Fibroblast of pulmonary artery (primary cell): Measurements from ENCODE around the gene NOCT.

Experiments
- DNase-seq: peaks from one replicate; pipeline ENCODE4 v3.0.0-alpha.2; 2010; ENCODE audit warnings: low read depth
- H3K4me3 ChIP-seq: replicated peaks from 2 replicates; pipeline ENCODE4 v1.5.1; 2011; ENCODE audit warnings: low read depth, mild to moderate bottlenecking, control low read depth, low read length, moderate library complexity
- CTCF ChIP-seq: IDR thresholded peaks from 2 replicates; pipeline ENCODE4 v1.5.1; 2011; ENCODE audit warnings: mild to moderate bottlenecking, control low read depth, low read length, inconsistent platforms; ENCODE audit errors: missing control alignments

Gene NOCT

GRCh38 chr4:139015269-139015947 lies at the start of gene NOCT:
Gene NOCT, plus strand, starts transcription at chr4:139015781. Its CDS starts 201 bp downstream, at chr4:139015982.
- peak; percentile 95 for DNase-seq
- no peak for TF ChIP-seq CTCF
- H3K4me3 ChIP-seq: peak within 1 kb of the TSS; percentile 91

- DNase-seq: peak; percentile 40
- no peak for TF ChIP-seq CTCF
- no peak overlapping the region for H3K4me3 ChIP-seq
Measured at GRCh38 chr4:138967313-138967712, 48.3 kb upstream of the NOCT start.

- no peak for TF ChIP-seq CTCF
- H3K4me3 ChIP-seq: no peak overlapping the region
- DNase-seq: no peak
Measured at GRCh38 chr4:138972956-138973801, 42.4 kb upstream of the NOCT start.

- DNase-seq: no peak
- no peak for TF ChIP-seq CTCF
- H3K4me3 ChIP-seq: no peak overlapping the region
Measured at GRCh38 chr4:138975225-138975624, 40.4 kb upstream of the NOCT start.

- no peak for DNase-seq
- H3K4me3 ChIP-seq: no peak overlapping the region
- TF ChIP-seq CTCF: no peak
Measured at GRCh38 chr4:138976526-138976925, 39.1 kb upstream of the NOCT start.

- DNase-seq: no peak
- no peak for TF ChIP-seq CTCF
- H3K4me3 ChIP-seq: no peak overlapping the region
Measured at GRCh38 chr4:138977524-138977923, 38.1 kb upstream of the NOCT start.
